SK-MEL-5 (cell line): ENCODE results near the gene INTS15. TPM values are rescaled to one million over a fixed set of nuclear protein-coding genes. Genes with fewer than 3 reads are reported as not detected.
A peak's percentile ranks its signal among the peaks of the same experiment; 100 is the strongest.

ENCODE experiments used
- DNase-seq: peaks from one replicate; pipeline ENCODE4 v3.0.0-alpha.2; 2016; ENCODE audit warnings: low read depth, low spot score
- in situ Hi-C: cut with HindIII; loops from 2 replicates; pipeline ENCODE4 v1.10.0; 2016; ENCODE audit warnings: low sequenced_read_pairs, high pct_unique_total_duplicates, low pct_unique_long_range_greater_than_20kb
- total RNA-seq: library from RNA; depleted of rRNA; stranded (reverse); fragments of >200 nt; shearing (Covaris generic); gene quantifications from 2 replicates; pipeline ENCODE4 v1.2.3, GENCODE V29; 2014

INTS15 gene
- total RNA-seq, 1 experiment from 2014 or later: 18.5 TPM

DNA sequence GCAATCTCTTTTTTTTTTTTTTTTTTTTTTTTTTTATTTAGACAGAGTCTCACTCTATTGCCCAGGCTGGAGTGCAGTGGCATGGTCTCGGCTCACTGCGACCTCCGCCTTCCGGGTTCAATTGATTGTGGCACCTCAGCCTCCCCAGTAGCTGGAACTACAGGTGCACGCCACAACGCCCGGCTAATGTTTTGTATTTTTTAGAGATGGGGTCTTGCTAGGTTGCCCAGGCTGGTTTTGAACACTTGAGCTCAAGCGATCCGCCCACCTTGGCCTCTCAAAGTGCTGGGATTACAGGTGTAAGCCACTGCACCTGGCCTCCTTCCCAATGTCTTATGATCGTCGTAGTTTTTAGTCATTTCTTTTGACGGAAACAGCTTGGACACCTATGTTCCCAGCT lies 19.0 kb downstream of the INTS15 start:
- in situ Hi-C loops: no loop called here
- no peak for DNase-seq

DNA sequence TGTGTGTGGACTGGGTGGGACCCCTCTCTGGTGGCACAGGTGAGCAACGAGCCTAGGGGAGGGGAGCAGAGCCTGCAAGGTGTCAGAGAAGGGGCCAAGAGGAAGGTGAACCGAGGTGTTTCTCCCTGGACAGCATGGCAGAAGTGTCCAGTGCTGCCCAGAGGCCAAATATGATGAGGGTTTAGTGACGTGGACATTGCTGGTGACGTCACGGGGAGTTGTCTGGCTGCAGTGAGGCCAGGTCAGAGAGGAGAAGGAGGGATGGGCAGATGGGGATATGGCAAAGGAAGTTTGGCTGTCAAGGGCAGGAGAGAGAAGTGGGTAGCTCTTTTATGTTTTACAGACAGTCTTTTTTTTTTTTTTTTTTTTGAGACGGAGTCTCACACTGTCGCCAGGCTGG lies 23.0 kb downstream of the INTS15 start:
- DNase-seq: peak; percentile 30
- in situ Hi-C loops: no loop called here

GRCh38 chr7:6613706-6614105 lies 23.9 kb downstream of the INTS15 start:
- DNase-seq: no peak
- in situ Hi-C loops: no loop called here

DNA sequence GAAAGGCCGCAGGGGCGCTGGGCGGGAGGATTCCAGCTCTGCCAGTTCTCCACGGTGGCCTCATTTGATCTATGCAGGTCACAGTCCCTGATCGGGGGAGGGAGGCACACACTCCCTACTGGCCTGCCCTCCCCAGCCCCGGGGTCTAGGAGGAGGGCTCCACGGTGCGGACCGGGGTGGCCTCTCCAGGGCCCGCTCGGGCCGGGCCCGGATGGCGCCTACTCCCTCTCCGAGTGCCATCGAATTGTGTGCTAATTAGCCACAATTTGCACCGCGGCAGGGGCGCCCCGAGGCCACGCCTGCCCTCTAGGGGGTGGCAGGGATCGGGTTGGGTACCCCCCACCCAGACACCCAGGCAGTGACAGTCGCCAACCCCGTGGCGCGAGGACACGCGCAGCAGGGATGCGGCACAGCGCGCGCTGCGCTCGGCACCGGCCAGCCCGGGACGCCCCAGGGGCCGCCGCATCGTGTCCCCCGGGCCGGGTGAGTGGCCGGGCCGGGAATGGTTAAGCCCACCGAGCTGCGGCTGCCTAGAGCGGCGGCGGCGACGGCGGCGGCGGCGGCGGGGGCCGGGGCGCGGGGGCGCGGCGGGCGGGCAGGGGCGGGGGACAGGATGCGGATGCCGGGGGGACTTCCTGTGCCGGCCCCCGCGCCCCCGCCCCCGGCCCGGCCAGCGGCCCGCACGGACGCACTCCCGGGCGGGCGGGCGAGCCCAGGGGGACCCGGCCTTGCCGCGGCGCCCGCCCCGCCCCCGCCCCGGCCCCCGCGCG lies 25.3 kb downstream of the INTS15 start, which contains the start of gene ZNF853:
ZNF853 (plus strand) TSS at position 658 of the 770 bp plus-strand sequence. CDS start 565 bp downstream, outside the sequence.
- in situ Hi-C loops: no loop called here
- DNase-seq: no peak

- no peak for DNase-seq
- in situ Hi-C loops: no loop called here
Observed at GRCh38 chr7:6615723-6616555, 26.1 kb downstream of the INTS15 start.

DNA sequence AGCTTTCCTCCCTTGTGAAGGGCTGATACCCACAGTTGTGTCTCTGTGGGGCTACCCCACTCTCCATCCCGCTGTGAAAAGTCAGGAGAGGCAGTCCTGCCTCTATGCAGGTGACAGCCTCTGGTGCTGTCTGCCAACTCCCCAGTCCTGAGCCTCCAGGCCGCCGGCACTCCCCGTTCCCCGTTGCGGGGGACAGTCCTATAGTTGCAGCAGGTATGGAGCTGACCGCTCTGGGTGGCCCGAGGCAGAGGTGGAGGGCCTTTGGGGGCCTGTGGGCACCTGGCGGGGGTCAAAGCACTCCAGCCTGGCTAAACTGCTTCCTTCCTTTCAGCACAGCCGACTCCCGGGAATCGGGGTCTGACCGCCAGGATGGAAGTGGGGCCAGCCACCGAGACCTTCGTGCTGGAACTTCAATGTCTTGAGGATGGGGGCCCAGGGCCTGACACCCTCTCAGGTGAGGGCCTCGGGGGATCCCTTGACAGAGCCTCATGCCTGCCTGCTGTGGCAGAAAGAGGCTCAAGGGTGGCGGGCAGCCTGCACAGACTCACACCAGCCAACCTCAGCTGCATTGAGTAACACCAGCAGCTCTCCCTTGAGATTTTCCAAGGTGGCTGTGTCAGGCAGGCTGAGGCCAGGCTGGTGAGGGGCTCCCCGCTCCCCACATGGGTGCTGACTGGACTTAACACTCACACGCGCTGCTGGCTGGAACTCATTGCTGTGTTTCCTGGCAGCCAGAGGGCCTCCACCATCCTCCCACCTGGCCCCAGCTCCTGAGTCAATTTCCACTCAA lies 27.2 kb downstream of the INTS15 start:
- in situ Hi-C loops: no loop called here
- no peak for DNase-seq

GRCh38 chr7:6618621-6619020 lies 28.8 kb downstream of the INTS15 start:
- DNase-seq: no peak
- in situ Hi-C loops: no loop called here

- in situ Hi-C loops: no loop called here
- no peak for DNase-seq
Observed at GRCh38 chr7:6619961-6620360, 30.1 kb downstream of the INTS15 start.

GRCh38 chr7:6621195-6622133 lies 31.6 kb downstream of the INTS15 start:
- no peak for DNase-seq
- in situ Hi-C loops: no loop called here

- in situ Hi-C loops: no loop called here
- no peak for DNase-seq
Observed at GRCh38 chr7:6622134-6622710, 32.4 kb downstream of the INTS15 start.

- DNase-seq: no peak
- in situ Hi-C loops: no loop called here
Observed at GRCh38 chr7:6623589-6624245, 33.9 kb downstream of the INTS15 start.

- no peak for DNase-seq
- in situ Hi-C loops: no loop called here
Observed at GRCh38 chr7:6624246-6624611, 34.4 kb downstream of the INTS15 start.

DNA sequence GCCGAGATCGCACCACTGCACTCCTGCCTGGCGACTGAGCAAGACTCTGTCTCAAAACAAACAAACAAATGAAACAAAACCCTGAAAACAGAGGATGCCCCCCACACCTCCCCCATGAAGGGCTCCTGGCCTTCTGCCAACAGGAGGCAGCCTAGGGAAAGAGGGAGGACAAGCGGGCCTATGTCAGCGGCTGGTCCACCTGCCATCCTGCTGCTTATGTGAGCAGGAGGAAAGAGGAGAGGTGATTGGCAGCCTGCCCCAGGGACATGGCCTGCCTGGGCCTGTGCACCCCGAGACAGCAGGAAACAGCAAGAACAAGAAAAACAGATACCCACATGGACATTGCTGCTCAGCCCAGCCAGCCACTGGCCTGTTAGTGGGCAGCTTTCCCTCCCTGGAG lies 38.2 kb downstream of the INTS15 start:
- no peak for DNase-seq
- in situ Hi-C loops: no loop called here

DNA sequence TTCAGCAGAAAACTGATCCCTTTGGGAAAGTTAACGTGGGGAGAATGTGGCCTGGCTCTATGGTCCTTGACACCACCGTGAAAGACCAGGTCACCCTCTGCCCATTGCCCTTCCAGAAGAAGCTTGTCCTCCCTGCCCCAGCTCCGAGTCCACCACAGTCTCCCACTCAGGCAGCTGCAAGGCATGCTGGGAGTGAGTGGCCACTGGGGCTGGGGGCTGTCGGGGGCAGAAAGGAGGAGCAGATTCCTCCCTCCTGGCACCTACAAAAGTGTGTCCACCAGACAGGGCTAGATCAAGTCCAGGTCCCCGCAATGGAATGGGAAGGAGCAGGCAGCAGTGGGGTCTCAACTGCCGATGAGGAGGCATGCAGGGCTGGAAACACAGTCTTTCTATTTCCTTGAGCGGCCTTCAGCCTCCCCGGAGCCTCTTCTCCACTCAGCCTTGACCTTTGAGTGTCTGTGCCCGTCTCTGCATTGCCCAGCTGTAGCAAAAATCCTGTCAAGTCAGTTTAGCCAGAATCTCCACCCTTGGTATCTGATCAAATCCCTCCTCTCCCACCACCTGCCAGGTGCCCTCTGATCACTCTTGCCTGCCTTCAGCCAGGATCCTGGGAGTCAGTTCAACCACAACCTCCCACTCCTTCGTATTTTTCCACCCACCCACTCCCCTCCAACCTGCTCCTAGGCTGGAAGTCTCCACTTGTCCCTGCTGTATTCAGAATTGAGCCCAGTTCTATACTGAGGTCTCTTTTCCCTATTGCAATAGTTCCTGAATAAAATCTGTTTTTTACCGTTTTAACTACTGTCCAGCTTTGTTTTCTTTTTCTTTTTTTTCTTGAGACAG lies 40.4 kb downstream of the INTS15 start:
- DNase-seq: no peak
- in situ Hi-C loops: no loop called here

DNA sequence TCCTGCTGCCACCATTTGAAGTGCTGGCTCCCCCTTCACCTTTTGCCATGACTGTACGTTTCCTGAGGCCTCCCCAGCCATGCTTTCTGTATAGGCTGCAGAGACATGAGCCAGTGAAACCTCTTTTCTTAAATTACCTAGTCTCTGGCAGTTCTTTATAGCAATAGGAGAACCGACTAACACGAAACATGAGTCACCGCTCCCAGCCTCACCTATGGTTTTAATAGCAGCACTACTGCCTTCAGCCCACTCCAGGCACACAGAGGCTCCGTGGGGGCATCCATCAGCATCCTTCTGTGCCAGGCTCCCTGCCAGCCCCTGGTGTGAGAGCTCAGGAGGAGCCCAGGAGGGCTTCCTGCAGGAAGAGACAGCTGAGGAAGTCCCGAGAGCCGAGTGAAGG lies 41.8 kb downstream of the INTS15 start:
- no peak for DNase-seq
- in situ Hi-C loops: no loop called here

- in situ Hi-C loops: no loop called here
- DNase-seq: no peak
Observed at GRCh38 chr7:6634021-6634420, 44.2 kb downstream of the INTS15 start.
